Inflammatory macrophage treated with lipopolysaccharide for 1 hour (primary cell): ENCODE results near the gene CHST9.
"Not testable (repeated sequence)": the region's sequence is repeated elsewhere in the genome, so short reads cannot be mapped to it uniquely, and the experiment has no call there.

Source experiments
- DNase-seq, 2 donors: peaks; one replicate each; pipeline ENCODE4 v3.0.0-alpha.2; 2020 to 2022

CHST9 gene

DNA sequence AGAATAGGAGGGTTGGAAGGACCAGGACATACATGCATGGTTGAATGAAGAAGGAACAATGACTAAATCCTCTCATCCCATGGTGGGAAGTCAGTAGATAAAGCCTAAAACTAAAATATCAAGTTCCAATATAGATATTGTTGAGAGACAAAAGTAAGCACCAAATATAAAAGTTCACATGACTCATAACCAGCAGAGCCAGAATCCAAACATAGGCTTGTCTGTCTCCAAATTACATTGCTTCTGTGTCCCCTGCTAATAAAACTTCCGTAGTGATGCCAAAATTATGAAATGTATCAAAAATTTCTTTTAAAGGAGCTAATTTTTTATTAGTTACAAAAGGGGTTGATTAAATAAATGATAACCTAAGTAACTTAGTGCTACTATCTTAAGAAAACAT is 19.7 kb downstream of the CHST9 start:
- no peak for DNase-seq

DNA sequence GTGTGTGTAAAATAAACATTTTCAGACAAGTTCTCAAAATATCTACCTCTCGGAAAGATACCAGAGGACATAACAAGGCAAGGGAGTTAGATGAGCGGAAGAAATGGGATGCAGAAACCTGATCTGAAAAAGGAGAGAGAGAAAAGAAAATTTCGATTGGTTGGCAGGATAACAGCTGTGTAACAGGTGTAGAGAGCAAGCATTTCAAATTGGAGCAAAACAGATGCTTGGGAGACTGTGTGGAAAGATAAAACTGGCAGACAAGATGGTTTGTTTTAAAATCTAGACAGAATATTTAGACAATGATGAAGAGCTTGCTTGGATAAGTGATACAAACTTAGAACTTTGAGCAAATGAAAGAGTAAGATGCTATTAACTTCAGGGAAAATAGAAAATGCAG is 20.2 kb downstream of the CHST9 start:
- DNase-seq = no peak

DNA sequence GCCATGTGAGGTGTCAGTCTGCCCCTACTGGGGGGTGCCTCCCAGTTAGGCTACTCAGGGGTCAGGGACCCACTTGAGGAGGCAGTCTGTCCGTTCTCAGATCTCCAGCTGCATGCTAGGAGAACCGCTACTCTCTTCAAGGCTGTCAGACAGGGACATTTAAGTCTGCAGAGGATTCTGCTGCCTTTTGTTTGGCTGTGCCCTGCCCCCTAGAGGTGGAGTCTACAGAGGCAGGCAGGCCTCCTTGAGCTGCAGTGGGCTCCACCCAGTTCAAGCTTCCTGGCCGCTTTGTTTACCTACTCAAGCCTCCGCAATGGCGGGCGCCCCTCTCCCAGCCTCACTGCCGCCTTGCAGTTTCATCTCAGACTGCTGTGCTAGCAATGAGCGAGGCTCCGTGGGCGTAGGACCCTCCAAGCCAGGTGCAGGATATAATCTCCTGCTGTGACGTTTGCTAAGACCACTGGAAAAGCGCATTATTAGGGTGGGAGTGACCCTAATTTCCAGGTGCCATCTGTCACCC is 21.9 kb downstream of the CHST9 start:
- not testable (repeated sequence) for DNase-seq

- DNase-seq = not testable (repeated sequence)
Observed at GRCh38 chr18:27149240-27149639, 35.9 kb downstream of the CHST9 start.

- DNase-seq = no peak
Observed at GRCh38 chr18:27144672-27145071, 40.4 kb downstream of the CHST9 start.

- no peak for DNase-seq
Observed at GRCh38 chr18:27143580-27144287, 41.4 kb downstream of the CHST9 start.

DNA sequence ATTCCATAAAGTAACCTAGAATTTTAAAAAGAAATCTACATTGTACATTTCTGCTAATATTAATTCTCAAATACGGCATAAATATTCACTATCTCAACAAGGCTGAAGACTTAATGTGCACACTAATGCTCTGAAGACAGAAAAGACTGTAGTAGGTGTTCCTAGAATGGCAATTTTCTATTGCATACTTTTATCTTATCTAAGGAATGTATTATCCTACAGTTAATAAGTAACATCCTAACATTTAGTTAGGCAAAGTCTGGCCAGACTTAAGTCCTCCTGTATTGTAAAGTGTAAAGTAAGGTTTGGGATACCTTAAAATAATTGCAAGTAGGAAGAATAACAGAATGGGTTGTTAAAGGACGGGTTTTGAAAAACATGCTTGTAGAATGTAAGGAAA is 42.2 kb downstream of the CHST9 start:
- DNase-seq = no peak

GRCh38 chr18:27141876-27142275 is 43.2 kb downstream of the CHST9 start:
- DNase-seq = no peak

DNA sequence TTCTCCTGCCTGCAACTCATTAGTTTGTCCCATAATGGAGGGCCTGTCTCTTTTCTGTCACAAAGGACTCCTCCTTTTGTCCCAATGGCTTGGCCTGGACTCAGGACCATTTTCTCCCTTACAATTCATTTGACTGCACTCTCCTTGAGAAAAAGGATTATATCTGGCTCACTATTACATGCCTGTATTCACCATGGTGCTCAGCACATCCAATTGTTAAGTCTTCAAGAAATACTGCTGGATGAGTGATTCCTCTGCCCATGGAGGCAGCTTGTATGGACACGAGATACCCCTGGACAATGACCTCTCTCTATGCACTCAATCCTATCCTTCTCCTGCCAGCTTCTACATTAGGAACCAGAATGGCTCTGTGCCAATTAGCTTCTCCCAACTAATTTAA is 47.0 kb downstream of the CHST9 start:
- DNase-seq = no peak

- no peak for DNase-seq
Observed at GRCh38 chr18:27136208-27136535, 48.9 kb downstream of the CHST9 start.

DNA sequence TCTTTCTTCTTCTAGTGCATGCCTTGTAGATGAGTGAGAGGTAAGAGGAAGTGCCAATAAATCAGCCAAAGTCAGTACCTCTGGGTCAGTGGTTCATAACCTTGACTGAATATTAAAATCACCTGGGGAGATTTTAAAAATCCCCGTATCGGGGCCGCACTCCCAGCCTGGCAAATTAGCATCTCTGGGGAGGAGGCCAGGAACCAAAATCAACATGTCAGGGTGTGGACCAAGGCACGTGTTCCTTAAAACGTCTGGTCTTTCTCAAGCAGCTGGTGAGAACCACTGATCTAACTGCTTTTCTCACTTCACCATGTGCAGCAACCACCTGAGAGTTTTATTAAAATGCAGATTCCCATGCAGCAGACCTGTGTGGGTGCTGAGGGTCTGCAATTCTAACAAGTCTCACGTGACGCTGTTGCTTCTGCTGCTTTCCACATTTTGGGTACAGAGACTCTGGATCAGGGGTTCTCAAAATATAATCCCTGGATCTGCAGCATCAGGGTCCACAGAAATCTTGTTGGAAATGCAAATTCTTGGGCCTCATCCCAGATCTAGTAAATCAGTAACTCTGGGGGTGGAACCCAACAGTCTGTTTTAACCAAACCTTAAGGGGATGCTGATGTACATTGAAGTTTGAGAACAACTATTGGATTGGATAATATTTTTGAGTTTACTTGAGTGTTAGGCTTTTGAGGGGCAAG is 49.5 kb downstream of the CHST9 start:
- DNase-seq = no peak

GRCh38 chr18:27130065-27130630 is 55.0 kb downstream of the CHST9 start:
- no peak for DNase-seq

GRCh38 chr18:27124196-27124595 is 60.9 kb downstream of the CHST9 start:
- no peak for DNase-seq

DNA sequence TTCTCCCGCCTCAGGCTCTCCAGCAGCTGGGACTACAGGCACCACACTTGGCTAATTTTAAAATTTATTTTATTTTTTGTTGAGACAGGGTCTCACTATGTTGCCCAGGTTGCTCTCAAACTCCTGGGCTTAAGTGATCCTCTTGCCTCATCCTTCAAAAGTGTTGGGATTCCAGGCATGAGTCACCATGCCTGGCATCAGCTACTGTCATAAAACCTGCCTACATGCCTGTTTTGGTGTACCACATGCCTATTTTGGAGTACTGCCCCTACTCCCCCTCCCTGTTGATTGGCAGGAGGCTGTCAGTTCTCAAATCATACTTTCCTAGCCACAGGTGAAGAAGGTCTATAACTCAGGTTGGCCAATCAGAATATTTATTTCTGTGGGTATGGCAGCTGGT is 64.0 kb downstream of the CHST9 start:
- DNase-seq = no peak

GRCh38 chr18:27120246-27120645 is 64.9 kb downstream of the CHST9 start:
- DNase-seq = no peak

GRCh38 chr18:27118973-27119372 is 66.1 kb downstream of the CHST9 start:
- no peak for DNase-seq

GRCh38 chr18:27114842-27115241 is 70.3 kb downstream of the CHST9 start:
- peak in 1 of 2 donors; percentile 1 for DNase-seq

- DNase-seq = no peak
Observed at GRCh38 chr18:27113358-27113757, 71.8 kb downstream of the CHST9 start.

DNA sequence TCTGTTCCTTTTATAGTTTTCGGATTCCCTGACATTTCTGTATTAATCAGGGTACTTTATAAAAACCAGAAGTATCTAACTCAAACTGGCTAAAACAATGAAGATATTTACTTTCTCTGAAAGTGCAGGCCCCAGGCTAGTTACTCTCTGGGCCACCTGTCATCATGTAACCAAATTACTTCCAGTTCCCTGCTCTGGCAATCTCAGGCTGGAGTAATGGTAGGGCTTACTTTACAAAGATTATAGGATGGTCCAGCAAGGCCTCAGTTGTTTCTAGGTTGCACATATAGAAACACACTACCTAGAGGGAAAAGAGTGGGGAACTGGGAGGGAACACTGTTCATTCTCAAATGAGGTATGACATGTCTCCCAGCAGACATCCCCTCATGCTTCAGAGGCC is 74.8 kb downstream of the CHST9 start:
- DNase-seq = no peak

DNA sequence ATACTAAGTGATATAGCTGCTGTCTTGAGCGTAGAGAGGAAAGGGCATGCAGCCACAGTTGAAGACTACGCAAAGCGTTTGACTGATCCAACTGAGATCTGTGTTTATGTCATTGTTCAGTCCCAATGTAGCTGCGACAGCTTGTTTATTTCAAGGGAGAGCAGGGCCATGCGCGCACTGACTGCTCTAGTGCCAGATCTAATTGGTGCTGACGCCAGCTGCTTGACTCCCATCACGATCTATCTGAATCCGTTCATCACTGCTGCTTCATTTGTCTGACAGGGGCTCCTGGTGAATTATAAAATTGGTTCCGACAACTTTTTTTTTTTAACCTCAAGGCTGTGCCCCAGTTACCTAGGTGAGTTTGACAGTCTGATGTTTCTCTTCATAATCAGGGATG is 75.7 kb downstream of the CHST9 start:
- DNase-seq = no peak

- no peak for DNase-seq
Observed at GRCh38 chr18:27108842-27109241, 76.3 kb downstream of the CHST9 start.

DNA sequence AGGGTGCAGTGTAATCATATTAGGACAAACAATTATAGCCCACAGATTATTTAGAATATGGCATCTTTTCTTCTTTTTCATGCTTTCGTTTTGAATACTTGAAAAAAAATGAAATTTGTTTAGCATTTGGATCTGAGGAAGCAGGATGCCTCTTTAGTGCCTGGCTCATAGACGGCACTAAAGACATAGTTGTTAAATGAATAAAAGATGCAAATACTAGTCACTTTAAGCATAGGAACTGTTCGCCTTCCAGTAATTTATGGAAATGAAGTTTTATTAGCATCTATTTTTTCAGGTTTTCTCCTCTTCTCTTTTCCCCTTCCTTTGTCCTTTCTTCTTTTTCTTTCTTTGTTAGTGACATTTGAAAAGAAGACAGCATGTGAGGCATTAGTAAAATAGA is 80.4 kb downstream of the CHST9 start:
- DNase-seq = no peak

DNA sequence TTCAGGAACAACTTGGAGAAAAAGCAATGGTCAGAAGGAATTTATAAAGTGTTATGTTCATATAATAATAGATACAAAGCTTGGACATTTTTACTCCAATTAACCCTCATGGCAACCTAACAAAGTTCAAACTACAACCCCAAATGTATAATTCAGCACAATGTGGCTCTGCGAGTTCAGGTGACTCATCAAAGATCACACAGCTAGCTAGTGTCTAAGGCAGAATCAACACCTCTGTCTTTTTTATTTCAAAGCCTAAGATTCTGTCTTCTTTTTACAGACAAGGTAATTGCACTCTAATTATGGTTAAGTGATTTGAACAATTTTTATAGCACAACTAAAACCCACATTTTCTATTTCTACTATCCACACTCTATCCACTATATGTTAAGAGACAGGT is 90.5 kb downstream of the CHST9 start:
- DNase-seq = no peak

GRCh38 chr18:27093290-27093689 is 91.8 kb downstream of the CHST9 start:
- DNase-seq = not testable (repeated sequence)
